Measurements from ENCODE around the gene DEPDC5. TPM values are rescaled to one million over a fixed set of nuclear protein-coding genes. Genes with fewer than 3 reads are reported as not detected.

DEPDC5 gene
- polyA plus RNA-seq, 1 experiment: 14.3 TPM

GRCh38 chr22:31852691-31853421 lies 99.0 kb downstream of the DEPDC5 start:
- H3K9me3 ChIP-seq (ENCODE audit: control insufficient read depth, insufficient read depth, low read length): no peaks in the 10 kb centered on the region
- no peak for TF ChIP-seq CTCF (IDR thresholded peaks at IDR 0.05; ENCODE audit: low read depth, low read length)
- ChIA-PET CTCF (interaction anchor here (0.7 kb wide), 1 partner anchor 293 kb away, joined by 7 read pairs; no protein-coding TSS in a partner anchor), POLR2A (no interaction called here)
- no peak overlapping the region for H3K27ac ChIP-seq (ENCODE audit: low read depth, low read length)
- H3K4me3 ChIP-seq (ENCODE audit: low read depth, low read length): no peak overlapping the region
- H3K27me3 ChIP-seq (ENCODE audit: control insufficient read depth, insufficient read depth, low read length): no peaks in the 10 kb centered on the region
- DNase-seq (ENCODE audit: low read depth, low spot score): no peak

- POLR2A ChIA-PET: interaction anchor here (1.2 kb wide), 1 partner anchor 8 kb away, joined by 15 read pairs; no protein-coding TSS in a partner anchor
These were observed 100.1 kb downstream of the DEPDC5 start for GRCh38 chr22:31853736-31854495.

GRCh38 chr22:31857247-31857646 lies 103.4 kb downstream of the DEPDC5 start:
- POLR2A ChIA-PET: no interaction called here
- no peaks in the 10 kb centered on the region for H3K9me3 ChIP-seq (ENCODE audit: control insufficient read depth, insufficient read depth, low read length)
- no peaks in the 10 kb centered on the region for H3K27me3 ChIP-seq (ENCODE audit: control insufficient read depth, insufficient read depth, low read length)
- no peak for DNase-seq (ENCODE audit: low read depth, low spot score)
- TF ChIP-seq CTCF (IDR thresholded peaks at IDR 0.05; ENCODE audit: low read depth, low read length): no peak
- CTCF ChIA-PET: interaction anchor here (2.0 kb wide), 1 partner anchor 11 kb away, joined by 5 read pairs; no protein-coding TSS in a partner anchor
- H3K4me3 ChIP-seq (ENCODE audit: low read depth, low read length): no peak overlapping the region
- no peak overlapping the region for H3K27ac ChIP-seq (ENCODE audit: low read depth, low read length)

More at GRCh38 chr22:31853736-31854495, 100.1 kb downstream of the DEPDC5 start:
- Histone ChIP-seq H3K27me3 (ENCODE audit: control insufficient read depth, insufficient read depth, low read length) (no peaks in the 10 kb centered on the region), H3K27ac (ENCODE audit: low read depth, low read length) (no peak overlapping the region), H3K4me3 (ENCODE audit: low read depth, low read length) (no peak overlapping the region), H3K9me3 (ENCODE audit: control insufficient read depth, insufficient read depth, low read length) (no peaks in the 10 kb centered on the region)
- DNase-seq (ENCODE audit: low read depth, low spot score): no peak
- CTCF ChIA-PET: no interaction called here
- no peak for TF ChIP-seq CTCF (IDR thresholded peaks at IDR 0.05; ENCODE audit: low read depth, low read length)

GRCh38 chr22:31861226-31861840 lies 107.5 kb downstream of the DEPDC5 start:
- Histone ChIP-seq H3K9me3 (ENCODE audit: control insufficient read depth, insufficient read depth, low read length) (no peaks in the 10 kb centered on the region), H3K27ac (ENCODE audit: low read depth, low read length) (no peak overlapping the region), H3K4me3 (ENCODE audit: low read depth, low read length) (no peak overlapping the region), H3K27me3 (ENCODE audit: control insufficient read depth, insufficient read depth, low read length) (no peaks in the 10 kb centered on the region)
- ChIA-PET CTCF (no interaction called here), POLR2A (no interaction called here)
- no peak for DNase-seq (ENCODE audit: low read depth, low spot score)
- no peak for TF ChIP-seq CTCF (IDR thresholded peaks at IDR 0.05; ENCODE audit: low read depth, low read length)

All from AG04450 (cell line).